HCT116 (cell line): ENCODE data around the gene KIF1A. TPM values are rescaled to one million over a fixed set of nuclear protein-coding genes. Genes with fewer than 3 reads are reported as not detected.

Experiments
- ATAC-seq: fragments of 200-7000 bp; cut with Tn5 transposase; 2 replicates; pipeline ENCODE4 v1.9.1; 2020; ENCODE audit warnings: mild to moderate bottlenecking, moderate library complexity
- BruUV-seq: library from RNA; stranded (reverse); fragments of 400-500 nt; replicated peaks from 2 replicates; lab custom pipeline; 2021; lab: Mats Ljungman, UMichigan
- CTCF ChIA-PET: fragments of 300-600 bp; sonication (Branson Sonifier 250); formaldehyde crosslinking; loops from one replicate; lab custom pipeline; 2021; ENCODE audit warnings: antibody characterized with exemption; lab: Charles Lee
- POLR2A ChIA-PET: fragments of 300-600, 350-600 bp; sonication (Branson Sonifier 250); formaldehyde crosslinking; loops from one replicate; lab custom pipeline; 2021; ENCODE audit warnings: antibody characterized with exemption; lab: Charles Lee
- RAD21 ChIA-PET, 2 experiments: fragments of 300-600 bp; sonication (Branson Sonifier 250); formaldehyde crosslinking; loops; one replicate each; lab custom pipeline; 2023; ENCODE audit warnings: low total read pairs in 2 of 2; ENCODE audit not compliant: uncharacterized antibody in 2 of 2, unreplicated experiment in 2 of 2, low non-redundant PET in 1 of 2; lab: Charles Lee
- DNase-seq: peaks from one replicate; pipeline ENCODE4 v3.0.0-alpha.2; 2010; ENCODE audit warnings: low read depth, low spot score
- H2AFZ ChIP-seq: fragments of 200-600 bp; shearing (Covaris generic), sonication (generic); 2 replicates; pipeline ENCODE4 v1.6.1; 2017; ENCODE audit warnings: low read depth, mixed run types, mixed read lengths, antibody characterized with exemption, low read length; ENCODE audit not compliant: poor library complexity, severe bottlenecking
- H3K27ac ChIP-seq: 2 replicates; pipeline ENCODE4 v1.5.1; 2012; ENCODE audit warnings: low read depth, low read length
- H3K27me3 ChIP-seq: fragments of 200-600 bp; sonication (generic); 2 replicates; pipeline ENCODE4 v1.6.1; 2016; ENCODE audit warnings: mixed run types, low read length, mixed read lengths; ENCODE audit not compliant: insufficient read depth
- H3K36me3 ChIP-seq, 2 experiments: fragments of 200-500 bp in 1 of 2; fragments of 200-600 bp in 1 of 2; sonication (Bioruptor generic) in 1 of 2; sonication (generic) in 1 of 2; 2 replicates each; pipeline versions ENCODE4 v1.5.1 to v1.6.1; 2014 to 2016; ENCODE audit warnings: low read length in 2 of 2, inconsistent platforms in 1 of 2, mixed read lengths in 1 of 2, mixed run types in 1 of 2; ENCODE audit not compliant: insufficient read depth in 2 of 2, control insufficient read depth in 1 of 2
- H3K4me1 ChIP-seq, 2 experiments: fragments of 200-600 bp in 1 of 2; sonication (generic) in 1 of 2; 2 replicates each; pipeline versions ENCODE4 v1.5.1 to v1.6.1; 2012 to 2017; ENCODE audit warnings: low read length in 2 of 2, inconsistent platforms in 1 of 2, mild to moderate bottlenecking in 1 of 2, mixed read lengths in 1 of 2, mixed run types in 1 of 2, moderate library complexity in 1 of 2; ENCODE audit not compliant: insufficient read depth in 2 of 2, control insufficient read depth in 1 of 2
- H3K4me2 ChIP-seq: fragments of 200-600 bp; sonication (generic); 2 replicates; pipeline ENCODE4 v1.6.1; 2017; ENCODE audit warnings: mixed run types, low read length, mixed read lengths
- H3K4me3 ChIP-seq, 2 experiments: fragments of 200-600 bp in 1 of 2; sonication (generic) in 1 of 2; replicated peaks in 1 of 2; 2 replicates each; pipeline ENCODE4 v1.5.1; 2011 to 2016; ENCODE audit warnings: low read length in 2 of 2, control low read depth in 1 of 2, low read depth in 1 of 2, mild to moderate bottlenecking in 1 of 2, mixed read lengths in 1 of 2, mixed run types in 1 of 2
- H3K79me2 ChIP-seq: fragments of 200-600 bp; sonication (generic); 2 replicates; pipeline ENCODE4 v1.6.1; 2017; ENCODE audit warnings: mild to moderate bottlenecking, mixed run types, low read length, moderate library complexity, mixed read lengths; ENCODE audit not compliant: insufficient read depth
- H3K9ac ChIP-seq: fragments of 200-600 bp; sonication (generic); 2 replicates; pipeline ENCODE4 v1.6.1; 2016; ENCODE audit warnings: low read length, mixed read lengths
- H3K9me2 ChIP-seq: fragments of 200-600 bp; sonication (generic), shearing (Covaris generic); 2 replicates; pipeline ENCODE4 v1.6.1; 2017; ENCODE audit warnings: mixed run types, mild to moderate bottlenecking, moderate library complexity; ENCODE audit not compliant: insufficient read depth
- H3K9me3 ChIP-seq, 2 experiments: fragments of 200-500 bp in 1 of 2; fragments of 200-600 bp in 1 of 2; sonication (Bioruptor generic) in 1 of 2; sonication (generic) in 1 of 2; 2 replicates each; pipeline ENCODE4 v1.6.1; 2014 to 2017; ENCODE audit warnings: low read length in 2 of 2, mixed read lengths in 2 of 2, inconsistent platforms in 1 of 2, low read depth in 1 of 2, mild to moderate bottlenecking in 1 of 2, mixed run types in 1 of 2, moderate library complexity in 1 of 2; ENCODE audit not compliant: control insufficient read depth in 1 of 2, insufficient read depth in 1 of 2
- H4K20me1 ChIP-seq: fragments of 200-600 bp; sonication (generic), shearing (Covaris generic); 2 replicates; pipeline ENCODE4 v1.6.1; 2017; ENCODE audit warnings: mixed run types, mild to moderate bottlenecking, moderate library complexity; ENCODE audit not compliant: insufficient read depth
- ATF3 ChIP-seq: IDR thresholded peaks from 2 replicates; pipeline ENCODE4 v1.6.1; 2012
- EGR1 ChIP-seq: IDR thresholded peaks from 2 replicates; pipeline ENCODE4 v1.6.1; 2012; ENCODE audit warnings: low read depth
- ELF1 ChIP-seq: IDR thresholded peaks from 2 replicates; pipeline ENCODE4 v1.6.1; 2012; ENCODE audit warnings: low read depth, borderline replicate concordance
- EZH2phosphoT487 ChIP-seq: fragments of 200-600 bp; IDR thresholded peaks from 2 replicates; pipeline ENCODE4 v1.6.1; 2018; ENCODE audit warnings: antibody characterized with exemption, borderline replicate concordance
- FOSL1 ChIP-seq: IDR thresholded peaks from 2 replicates; pipeline ENCODE4 v1.6.1; 2012; ENCODE audit warnings: low read depth
- JUND ChIP-seq: IDR thresholded peaks from 2 replicates; pipeline ENCODE4 v1.6.1; 2012
- MAX ChIP-seq: IDR thresholded peaks from 2 replicates; pipeline ENCODE4 v1.6.1; 2012
- POLR2A ChIP-seq: IDR thresholded peaks from 2 replicates; pipeline ENCODE4 v1.7.0; 2011; ENCODE audit warnings: borderline replicate concordance; ENCODE audit not compliant: insufficient read depth, insufficient read length; ENCODE audit errors: extremely low read depth
- REST ChIP-seq: IDR thresholded peaks from 2 replicates; pipeline ENCODE4 v1.6.1; 2012; ENCODE audit warnings: low read depth
- SP1 ChIP-seq: IDR thresholded peaks from 2 replicates; pipeline ENCODE4 v1.6.1; 2012; ENCODE audit warnings: low read depth
- YY1 ChIP-seq: IDR thresholded peaks from 2 replicates; pipeline ENCODE4 v1.6.1; 2011; ENCODE audit warnings: low read length, low read depth, moderate library complexity, mild to moderate bottlenecking; ENCODE audit not compliant: insufficient replicate concordance; ENCODE audit errors: extremely low read depth
- ZBTB33 ChIP-seq: IDR thresholded peaks from 2 replicates; pipeline ENCODE4 v1.6.1; 2011; ENCODE audit warnings: mild to moderate bottlenecking, low read length, moderate library complexity; ENCODE audit not compliant: insufficient replicate concordance; ENCODE audit errors: extremely low read depth
- ZFX ChIP-seq: fragments of 450-650 bp; IDR thresholded peaks from 2 replicates; pipeline ENCODE4 v1.6.1; 2017
- intact Hi-C: fragments of 100-400 bp; cut with micrococcal nuclease; formaldehyde crosslinking; loops from 2 replicates; pipeline ENCODE4 v1.10.0; 2022
- total RNA-seq: library from RNA; stranded (reverse); gene quantifications from one replicate; pipeline ENCODE4 v1.2.1, GENCODE V29; 2021; ENCODE audit not compliant: unreplicated experiment

The KIF1A gene
- total RNA-seq, 1 experiment from 2014 or later: 0.27 TPM

- Histone ChIP-seq H3K27me3 (peaks cover 7% of the 10 kb centered on the region; the same call in 1 of the 2 replicates), H3K4me1 (no peaks in the 10 kb centered on the region), H4K20me1 (no peaks in the 10 kb centered on the region), H3K9me3 (no peaks in the 10 kb centered on the region), H3K36me3 (no peaks in the 10 kb centered on the region), H3K9me2 (no peaks in the 10 kb centered on the region), H2AFZ (no peak overlapping the region), H3K9ac (no peak overlapping the region), H3K79me2 (no peaks in the 10 kb centered on the region), H3K27ac (no peak overlapping the region), H3K4me2 (no peak overlapping the region), H3K4me3 (no peak overlapping the region)
- intact Hi-C loops: no loop called here
- no TSS peak for BruUV-seq
- RAD21 ChIA-PET: no interaction called here
- DNase-seq (no peak), ATAC-seq (no peak)
- CTCF ChIA-PET: no interaction called here
- TF ChIP-seq ELF1 (no peak), YY1 (no peak), MAX (no peak), JUND (no peak), EZH2phosphoT487 (no peak), SP1 (no peak), ZFX (no peak), ATF3 (no peak)
- POLR2A ChIA-PET: no interaction called here
Measured at GRCh38 chr2:240825476-240825875, 5.5 kb upstream of the KIF1A start.

GRCh38 chr2:240823449-240824336 lies 3.7 kb upstream of the KIF1A start:
- H3K4me2 ChIP-seq: no peak overlapping the region
- intact Hi-C loops: no loop called here
- no peaks in the 10 kb centered on the region for H3K4me1 ChIP-seq
- H2AFZ ChIP-seq: no peak overlapping the region
- no peaks in the 10 kb centered on the region for H3K9me2 ChIP-seq
- H3K4me3 ChIP-seq: no peak overlapping the region
- H3K27me3 ChIP-seq: 0 out of 2 replicates have a peak, but pooled peaks cover 3% of the 10 kb centered on the region
- POLR2A ChIA-PET: no interaction called here
- H3K9ac ChIP-seq: no peak overlapping the region
- no peaks in the 10 kb centered on the region for H4K20me1 ChIP-seq
- H3K27ac ChIP-seq: no peak overlapping the region
- no TSS peak for BruUV-seq
- RAD21 ChIA-PET: no interaction called here
- CTCF ChIA-PET: interaction anchor here (0.8 kb wide), 1 partner anchor 13 kb away, joined by 3 read pairs; no protein-coding TSS in a partner anchor
- no peaks in the 10 kb centered on the region for H3K36me3 ChIP-seq
- DNase-seq: no peak
- no peak for ATAC-seq
- no peaks in the 10 kb centered on the region for H3K79me2 ChIP-seq
- H3K9me3 ChIP-seq: no peaks in the 10 kb centered on the region
- no peak for TF ChIP-seq FOSL1
- no peak for TF ChIP-seq SP1
- TF ChIP-seq EGR1: no peak
- TF ChIP-seq ZBTB33: no peak
- TF ChIP-seq REST: no peak
- no peak for TF ChIP-seq POLR2A
- TF ChIP-seq MAX: no peak
- no peak for TF ChIP-seq JUND
